C4-2B (cell line): ENCODE data around the gene DXO.
"Not testable (repeated sequence)": the region's sequence is repeated elsewhere in the genome, so short reads cannot be mapped to it uniquely, and the experiment has no call there.

Source experiments
- ZFX ChIP-seq: fragments of 450-650 bp; IDR thresholded peaks from 2 replicates; pipeline ENCODE4 v1.6.1; 2017
- TF ChIP-seq, protein P1 (sequence below): fragments of 450-650 bp; conservative IDR thresholded peaks from 2 replicates; pipeline ENCODE4 v1.5.1; 2017; ENCODE audit warnings: mild to moderate bottlenecking

DNA sequence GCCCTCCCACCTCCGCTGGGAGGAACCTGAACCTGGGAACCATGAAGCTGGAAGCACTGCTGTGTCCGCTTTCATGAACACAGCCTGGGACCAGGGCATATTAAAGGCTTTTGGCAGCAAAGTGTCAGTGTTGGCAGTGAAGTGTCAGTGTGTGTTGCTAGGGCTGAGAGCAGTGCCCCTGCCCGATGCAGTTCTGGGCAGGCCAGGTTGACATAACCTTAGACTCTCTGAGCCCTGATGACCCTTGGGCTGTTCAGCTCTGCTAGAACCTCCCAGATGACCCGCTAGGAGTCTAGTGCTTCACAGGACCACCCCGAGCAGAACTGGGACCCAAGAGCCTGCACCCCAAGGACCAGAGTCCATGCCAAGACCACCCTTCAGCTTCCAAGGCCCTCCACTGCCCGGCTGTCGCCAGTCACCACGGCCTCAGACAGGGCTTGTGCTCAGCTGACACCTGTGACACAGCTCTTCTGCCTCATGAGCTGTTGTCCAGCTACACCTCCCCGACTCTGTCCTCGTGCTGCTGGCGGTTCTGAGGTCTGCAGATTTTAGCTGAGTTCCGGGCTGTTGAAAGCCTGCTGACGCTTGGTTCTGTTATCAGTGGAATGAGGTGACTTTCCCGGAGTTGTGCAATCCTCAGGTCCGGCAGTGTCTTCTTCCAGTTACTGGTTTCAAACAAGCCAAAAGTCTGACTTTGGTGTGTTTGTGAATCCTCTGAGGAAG lies 30.8 kb upstream of the DXO start:
- TF ChIP-seq ZFX = not testable (repeated sequence)
- TF ChIP-seq, protein P1, sequence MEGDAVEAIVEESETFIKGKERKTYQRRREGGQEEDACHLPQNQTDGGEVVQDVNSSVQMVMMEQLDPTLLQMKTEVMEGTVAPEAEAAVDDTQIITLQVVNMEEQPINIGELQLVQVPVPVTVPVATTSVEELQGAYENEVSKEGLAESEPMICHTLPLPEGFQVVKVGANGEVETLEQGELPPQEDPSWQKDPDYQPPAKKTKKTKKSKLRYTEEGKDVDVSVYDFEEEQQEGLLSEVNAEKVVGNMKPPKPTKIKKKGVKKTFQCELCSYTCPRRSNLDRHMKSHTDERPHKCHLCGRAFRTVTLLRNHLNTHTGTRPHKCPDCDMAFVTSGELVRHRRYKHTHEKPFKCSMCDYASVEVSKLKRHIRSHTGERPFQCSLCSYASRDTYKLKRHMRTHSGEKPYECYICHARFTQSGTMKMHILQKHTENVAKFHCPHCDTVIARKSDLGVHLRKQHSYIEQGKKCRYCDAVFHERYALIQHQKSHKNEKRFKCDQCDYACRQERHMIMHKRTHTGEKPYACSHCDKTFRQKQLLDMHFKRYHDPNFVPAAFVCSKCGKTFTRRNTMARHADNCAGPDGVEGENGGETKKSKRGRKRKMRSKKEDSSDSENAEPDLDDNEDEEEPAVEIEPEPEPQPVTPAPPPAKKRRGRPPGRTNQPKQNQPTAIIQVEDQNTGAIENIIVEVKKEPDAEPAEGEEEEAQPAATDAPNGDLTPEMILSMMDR = not testable (repeated sequence)
